NK-92 (cell line): ENCODE results near the gene CD1B.
"Not testable (repeated sequence)": the region's sequence is repeated elsewhere in the genome, so short reads cannot be mapped to it uniquely, and the experiment has no call there.

ENCODE experiments used
- DNase-seq: peaks from one replicate; lab custom pipeline; 2025; ENCODE audit not compliant: unreplicated experiment; lab: John Stamatoyannopoulos, UW

Gene CD1B

DNA sequence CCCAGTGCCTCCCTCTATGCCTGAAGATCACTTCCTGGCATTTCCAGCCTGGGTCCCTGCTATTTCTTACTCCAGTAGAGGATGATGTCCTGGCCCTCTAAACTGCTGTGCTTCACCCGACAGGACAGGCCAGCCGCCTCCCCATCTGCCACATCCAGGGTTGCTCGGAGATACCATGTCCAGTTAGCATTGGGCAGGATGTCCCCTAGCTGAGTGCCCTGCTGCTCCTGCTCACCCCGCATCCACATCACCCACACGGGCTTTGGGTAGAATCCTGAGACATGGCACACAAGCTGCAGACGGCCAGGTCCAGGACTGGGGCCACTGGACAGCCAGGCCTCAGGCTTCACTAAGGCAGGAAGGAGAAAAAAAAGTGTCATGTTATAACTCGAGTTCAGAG is 2.0 kb downstream of the CD1B start:
- no peak for DNase-seq

DNA sequence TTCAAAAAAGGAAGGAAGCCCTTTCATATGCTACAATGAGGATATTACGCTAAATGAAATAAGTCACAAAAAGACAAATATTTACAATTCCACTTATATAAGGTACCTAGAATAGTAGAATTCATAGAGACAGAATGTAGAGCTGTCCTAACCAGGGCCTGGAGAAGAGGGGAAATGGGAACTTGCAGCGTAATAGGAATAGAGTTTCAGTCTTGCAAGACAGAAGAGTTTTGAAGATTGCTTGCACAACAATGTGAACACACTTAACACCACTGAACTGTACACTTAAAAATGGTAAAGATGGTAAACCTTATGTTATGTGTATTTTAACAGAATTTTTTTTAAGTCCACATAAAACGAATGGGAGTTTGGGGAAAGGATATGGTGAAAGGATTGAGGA is 2.9 kb downstream of the CD1B start:
- no peak for DNase-seq

DNA sequence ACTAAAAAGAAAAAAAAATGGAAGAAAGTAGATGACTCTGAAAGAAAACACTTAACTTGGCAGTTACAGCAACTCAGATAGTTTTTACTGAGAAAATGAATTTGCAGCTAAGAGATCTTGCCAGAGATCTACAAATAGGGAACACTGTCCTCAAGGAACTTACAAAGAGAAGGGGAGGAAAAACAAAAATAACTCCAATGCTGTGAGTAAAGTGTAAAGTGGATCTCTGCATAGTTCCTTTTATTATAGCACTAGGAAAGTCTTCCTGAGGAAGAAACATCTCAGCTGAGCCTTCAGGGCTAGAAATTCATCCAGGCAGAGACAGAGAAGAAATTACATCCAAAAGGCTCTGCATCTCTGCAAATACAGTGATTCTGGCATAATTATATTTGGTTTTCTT is 3.9 kb downstream of the CD1B start:
- DNase-seq: no peak

DNA sequence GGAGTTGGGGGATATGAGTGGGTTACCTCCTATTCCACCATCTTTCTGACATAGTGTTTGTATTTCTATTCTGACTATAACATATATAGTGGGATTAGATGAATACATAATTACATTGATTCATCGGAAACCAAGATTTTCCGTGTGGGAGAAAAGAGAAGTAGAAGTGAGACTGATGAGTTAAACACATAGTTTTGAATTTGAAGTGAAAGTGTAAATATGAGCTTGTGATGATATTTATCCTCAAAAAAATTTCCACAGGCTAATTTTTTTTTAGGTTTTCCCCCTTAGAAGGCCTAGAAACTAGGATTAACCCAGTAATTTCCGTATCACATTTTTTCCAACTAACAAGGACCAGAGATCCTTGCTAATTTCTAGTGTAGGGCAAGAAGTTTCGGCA is 6.9 kb downstream of the CD1B start:
- no peak for DNase-seq

DNA sequence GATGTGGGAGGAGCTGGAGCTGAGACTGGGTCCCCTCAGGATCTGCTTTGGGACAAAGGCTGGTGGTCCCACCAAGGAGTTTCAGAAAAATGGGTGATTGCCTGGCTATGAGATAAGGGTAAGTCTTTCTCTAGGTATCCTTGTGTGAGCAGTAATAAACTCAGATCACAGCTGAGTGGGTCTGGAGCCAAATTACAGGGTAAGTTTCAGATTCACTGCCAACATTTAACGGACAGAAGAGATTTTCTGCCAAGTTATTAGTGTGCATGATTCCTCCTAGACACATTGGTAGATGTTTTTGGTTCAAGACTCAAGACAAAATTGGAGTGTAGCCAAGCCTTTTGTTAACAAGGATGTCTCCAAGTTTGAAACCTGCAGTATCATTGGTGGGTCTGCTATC is 7.5 kb downstream of the CD1B start:
- no peak for DNase-seq

DNA sequence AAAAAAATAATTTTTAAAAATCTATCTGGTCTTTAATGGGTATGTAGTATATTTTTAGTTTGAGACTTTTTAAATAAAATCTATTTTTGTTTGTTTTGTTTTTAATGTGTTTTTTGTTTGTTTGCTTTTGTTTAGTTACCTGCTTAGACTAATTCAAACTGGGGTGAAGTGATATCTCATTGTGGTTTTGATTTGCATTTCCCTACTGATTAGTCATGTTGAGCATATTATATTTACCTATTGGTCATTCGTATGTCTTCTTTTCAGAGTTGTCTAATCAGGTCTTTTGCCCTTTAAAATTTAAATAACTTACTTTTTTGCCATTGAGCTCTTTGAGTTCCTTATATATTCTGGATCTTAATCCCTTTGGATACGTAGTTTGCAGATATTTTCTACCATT is 20.3 kb downstream of the CD1B start:
- DNase-seq: no peak

DNA sequence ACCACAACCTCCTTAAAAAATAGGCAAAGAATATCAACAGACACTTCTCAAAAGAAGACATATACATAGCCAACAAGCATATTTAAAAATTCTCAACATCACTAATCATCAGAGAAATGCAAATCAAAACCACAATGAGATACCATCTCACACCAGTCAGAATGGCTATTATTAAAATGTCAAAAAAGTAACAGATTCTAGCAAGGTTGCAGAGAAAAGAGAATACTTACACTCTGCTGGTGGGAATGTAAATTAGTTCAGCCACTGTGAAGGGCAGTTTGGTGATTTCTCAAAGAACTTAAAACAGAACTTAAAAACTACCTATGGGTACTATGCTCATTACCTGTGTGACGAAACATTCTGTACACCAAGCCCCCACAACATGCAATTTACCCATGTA is 20.7 kb downstream of the CD1B start:
- DNase-seq: no peak

DNA sequence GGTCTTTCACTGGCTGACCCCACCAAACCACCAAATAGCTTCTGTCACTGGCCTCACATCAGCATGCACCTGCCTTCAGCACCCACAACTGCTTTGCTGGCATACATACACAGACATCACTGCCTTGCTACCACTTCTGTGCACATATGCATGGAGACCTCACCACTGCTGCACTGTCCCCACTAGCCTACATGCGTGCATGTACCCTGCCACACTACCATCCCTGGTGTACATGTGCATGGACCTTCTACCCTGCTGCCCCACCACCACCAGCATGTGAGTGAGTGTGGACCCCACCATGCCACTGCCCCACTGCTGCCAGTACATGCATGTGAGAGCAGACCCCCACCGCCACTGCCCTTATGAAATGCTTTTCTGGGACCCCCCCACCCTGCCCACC is 35.5 kb downstream of the CD1B start:
- no peak for DNase-seq

DNA sequence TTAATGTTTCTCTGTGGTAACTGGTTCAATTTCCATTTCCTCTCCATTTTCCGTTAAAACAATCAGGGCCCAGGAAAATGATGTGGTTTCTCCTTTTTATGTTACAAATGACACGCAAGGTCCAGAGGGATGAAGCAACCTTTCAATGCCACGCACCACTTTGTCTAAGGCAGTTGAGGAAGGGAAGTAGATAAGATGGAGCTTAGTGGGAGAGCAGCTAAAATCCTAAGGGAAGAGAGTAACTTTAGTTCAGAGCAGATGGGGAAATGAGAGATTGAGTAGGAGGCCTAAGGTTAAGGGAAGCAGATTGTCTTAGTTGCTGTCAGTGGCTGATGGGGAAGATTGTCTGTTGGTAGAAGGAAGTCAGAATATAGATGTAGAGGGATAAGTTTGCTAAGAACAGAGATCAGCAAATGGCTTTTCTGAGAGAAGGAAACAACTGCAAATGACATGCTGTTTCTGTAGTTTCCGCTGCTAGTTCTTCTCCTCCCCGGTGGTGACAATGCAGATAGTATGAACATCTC is 40.9 kb downstream of the CD1B start:
- no peak for DNase-seq

DNA sequence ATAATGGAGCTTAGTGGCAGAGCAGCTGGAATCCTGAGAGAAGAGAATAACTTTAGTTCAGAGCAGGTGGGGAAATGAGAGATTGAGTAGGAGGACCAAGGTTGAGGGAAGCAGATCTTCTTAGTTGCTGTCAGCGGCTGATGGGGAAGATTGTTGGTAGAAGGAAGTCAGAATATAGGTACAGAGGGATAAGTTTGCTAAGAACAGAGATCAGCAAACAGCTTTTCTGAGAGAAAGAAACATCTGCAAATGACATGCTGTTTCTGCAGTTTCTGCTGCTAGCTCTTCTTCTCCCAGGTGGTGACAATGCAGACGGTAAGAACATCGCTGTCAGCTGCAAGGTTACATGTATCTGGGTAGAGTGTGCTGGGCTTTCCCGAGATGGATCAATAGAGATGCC is 41.5 kb downstream of the CD1B start, which contains the start of gene CD1C:
Gene CD1C (plus strand): TSS at position 113 of the 400 bp plus-strand sequence. CDS start 142 bp downstream, at position 255.
- no peak for DNase-seq

DNA sequence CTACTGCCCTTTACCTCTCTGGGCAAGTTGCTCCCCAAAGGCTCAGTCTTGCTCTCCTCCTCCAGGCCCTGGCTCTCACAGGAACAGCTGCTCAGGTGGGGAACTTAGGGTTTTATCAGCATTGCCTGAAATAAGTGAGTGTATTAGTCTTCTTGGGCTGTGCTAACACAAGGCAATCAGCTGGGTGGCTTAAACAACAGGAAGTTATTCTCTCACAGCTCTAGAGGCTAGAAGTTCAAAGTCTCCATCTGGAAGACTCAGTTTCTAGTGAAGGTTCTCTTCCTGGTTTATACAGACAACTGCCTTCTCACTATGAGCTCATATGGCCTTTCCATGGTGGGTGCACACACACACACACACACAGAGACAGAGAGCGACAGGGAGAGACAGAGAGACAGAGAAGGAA is 44.4 kb downstream of the CD1B start:
- DNase-seq: no peak

DNA sequence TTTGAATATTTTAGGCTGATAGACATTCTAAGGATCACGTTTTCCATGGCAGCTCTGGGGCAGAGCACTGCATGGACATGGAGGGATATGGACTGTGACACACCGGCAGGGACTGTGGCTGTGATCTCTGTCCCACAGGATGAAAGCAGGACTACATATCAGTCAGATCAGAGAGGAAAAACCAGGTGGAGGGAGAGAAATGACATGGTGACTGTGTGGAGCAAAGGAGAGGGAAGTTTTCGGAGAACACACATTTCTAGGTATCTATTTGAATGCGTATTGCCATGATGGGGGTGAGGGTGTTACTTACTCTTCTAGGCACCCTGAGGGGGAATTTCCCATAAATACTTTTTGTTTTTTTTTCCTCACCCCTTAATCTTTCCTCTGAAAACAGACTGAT is 44.8 kb downstream of the CD1B start:
- DNase-seq: no peak

DNA sequence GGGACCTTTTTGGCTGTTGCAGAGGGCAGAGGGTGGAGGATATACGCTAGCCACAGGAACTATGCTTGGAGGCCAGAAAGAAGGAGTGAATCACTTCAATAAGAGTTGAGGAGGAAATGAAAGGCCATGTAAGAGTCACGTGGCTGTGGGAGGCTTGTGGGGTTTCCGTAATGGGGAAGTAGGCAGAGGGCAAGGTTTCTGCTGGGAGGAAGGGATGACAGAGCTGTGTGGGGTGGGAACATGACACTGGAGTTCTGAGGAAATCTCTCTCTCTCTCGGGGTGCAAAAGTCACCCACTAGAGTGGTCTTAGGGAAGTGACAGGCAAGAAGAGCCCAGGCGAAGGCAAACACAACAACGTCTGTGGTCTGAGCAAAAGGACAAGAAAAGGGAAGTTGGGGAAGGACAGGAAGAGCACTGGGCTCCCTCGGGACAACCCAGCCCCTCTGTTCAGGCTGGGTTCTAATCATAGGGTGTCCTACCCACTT is 45.5 kb downstream of the CD1B start:
- DNase-seq: no peak

DNA sequence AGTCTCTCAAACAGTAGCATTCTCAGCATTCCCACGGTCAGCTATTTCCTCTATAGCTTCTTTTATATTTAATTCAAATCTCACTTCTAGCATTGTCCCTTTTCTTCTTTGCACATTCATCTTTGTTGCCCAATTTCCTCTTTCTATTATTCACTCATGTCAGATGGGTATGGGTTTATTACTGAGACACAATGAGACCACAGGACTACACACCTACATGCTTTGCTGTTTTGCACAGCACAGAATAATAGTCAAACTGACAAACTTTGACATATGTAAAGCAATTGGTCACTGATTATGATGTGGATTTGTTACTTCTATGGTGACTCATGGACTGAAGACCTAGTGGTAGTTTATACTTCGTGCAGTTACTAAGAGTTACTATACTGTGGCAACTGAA is 47.4 kb downstream of the CD1B start:
- no peak for DNase-seq

DNA sequence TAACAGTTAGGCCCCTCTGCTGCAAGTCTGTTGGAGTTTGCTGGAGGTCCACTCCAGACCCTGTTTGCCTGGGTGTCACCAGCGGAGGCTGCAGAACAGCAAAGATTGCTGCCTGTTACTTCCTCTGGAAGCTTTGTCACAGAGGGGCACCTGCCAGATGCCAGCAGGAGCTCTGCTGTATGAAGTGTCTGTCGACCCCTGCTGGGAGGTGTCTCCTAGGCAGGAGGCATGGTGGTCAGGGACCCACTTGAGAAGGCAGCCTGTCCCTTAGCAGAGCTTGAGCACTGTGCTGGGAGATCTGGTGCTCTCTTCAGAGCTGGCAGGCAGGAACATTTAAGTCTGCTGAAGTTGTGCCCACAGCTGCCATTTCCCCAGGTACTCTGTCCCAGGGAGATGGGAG is 48.9 kb downstream of the CD1B start:
- not testable (repeated sequence) for DNase-seq
